DMS114 treated with DMSO at 0.1 percent for 48 hours (cell line): Measurements from ENCODE around the gene TMTC3.

Experiments
- DNase-seq: peaks from one replicate; lab custom pipeline; 2025; ENCODE audit not compliant: unreplicated experiment; lab: John Stamatoyannopoulos, UW

TMTC3 gene

GRCh38 chr12:88223519-88223918 lies 81.4 kb downstream of the TMTC3 start:
- no peak for DNase-seq

DNA sequence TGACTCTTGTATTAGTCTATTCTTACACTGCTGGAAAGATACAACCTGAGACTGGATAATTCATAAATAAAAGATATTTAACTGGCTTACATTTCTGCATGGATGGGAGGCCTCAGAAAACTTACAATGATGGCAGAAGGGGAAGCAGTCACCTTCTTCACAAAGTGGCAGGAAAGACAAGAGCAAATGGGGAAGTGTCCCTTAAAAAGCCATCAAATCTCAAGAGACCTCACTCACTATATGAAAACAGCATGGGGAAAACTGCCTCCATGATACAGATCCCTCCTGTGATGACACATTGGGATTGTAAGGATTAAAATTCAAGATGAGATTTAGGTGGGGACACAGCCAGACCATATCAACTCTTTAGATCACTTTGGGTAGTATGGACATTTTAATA lies 83.7 kb downstream of the TMTC3 start:
- DNase-seq, result no peak

GRCh38 chr12:88227263-88227662 lies 85.2 kb downstream of the TMTC3 start:
- no peak for DNase-seq

- DNase-seq, result no peak
Observed at GRCh38 chr12:88227871-88228270, 85.8 kb downstream of the TMTC3 start.

DNA sequence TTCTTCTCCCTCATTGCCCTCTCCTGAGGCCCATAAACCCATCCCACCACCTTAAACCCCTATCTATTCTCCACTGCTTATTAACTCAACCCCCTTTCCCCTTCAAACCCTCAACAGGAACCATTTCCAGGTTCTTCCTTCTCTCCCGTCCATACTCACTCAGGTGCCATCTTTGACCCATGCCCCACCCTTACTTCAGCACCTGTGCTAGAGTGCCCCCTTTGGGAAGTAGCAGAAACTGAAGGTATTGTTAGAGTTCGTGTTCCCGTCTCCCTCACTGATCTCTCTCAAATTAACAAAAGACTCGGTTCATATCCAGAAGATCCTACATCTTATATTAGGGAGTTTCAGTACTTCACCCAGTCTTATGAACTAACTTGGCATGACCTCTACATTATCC lies 86.6 kb downstream of the TMTC3 start:
- no peak for DNase-seq

DNA sequence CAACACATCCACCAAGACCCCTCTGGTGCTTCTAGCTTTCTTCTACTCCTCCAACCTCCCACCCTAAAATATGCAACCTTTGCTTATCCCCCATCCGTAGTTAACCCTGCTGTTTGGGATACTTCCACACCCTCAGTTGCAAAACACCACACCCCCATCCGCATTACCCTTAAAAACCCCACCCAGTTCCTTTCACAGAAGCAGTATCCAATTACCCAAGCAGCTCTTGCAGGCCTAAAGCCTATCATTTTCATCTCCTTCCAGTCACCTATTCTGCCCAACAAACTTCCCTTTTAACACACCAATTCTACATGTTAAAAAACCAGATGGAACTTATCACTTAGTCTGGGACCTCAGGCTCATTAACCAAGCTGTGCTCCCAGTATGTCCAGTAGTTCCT lies 88.2 kb downstream of the TMTC3 start:
- DNase-seq, result no peak

GRCh38 chr12:88235183-88235833 lies 93.2 kb downstream of the TMTC3 start:
- no peak for DNase-seq

- DNase-seq, result no peak
Observed at GRCh38 chr12:88237954-88238353, 95.8 kb downstream of the TMTC3 start.

GRCh38 chr12:88238406-88238805 lies 96.3 kb downstream of the TMTC3 start:
- no peak for DNase-seq

- DNase-seq, result no peak
Observed at GRCh38 chr12:88241862-88242570, 99.9 kb downstream of the TMTC3 start.

- DNase-seq, result no peak
Observed at GRCh38 chr12:88242571-88242925, 100.4 kb downstream of the TMTC3 start.

DNA sequence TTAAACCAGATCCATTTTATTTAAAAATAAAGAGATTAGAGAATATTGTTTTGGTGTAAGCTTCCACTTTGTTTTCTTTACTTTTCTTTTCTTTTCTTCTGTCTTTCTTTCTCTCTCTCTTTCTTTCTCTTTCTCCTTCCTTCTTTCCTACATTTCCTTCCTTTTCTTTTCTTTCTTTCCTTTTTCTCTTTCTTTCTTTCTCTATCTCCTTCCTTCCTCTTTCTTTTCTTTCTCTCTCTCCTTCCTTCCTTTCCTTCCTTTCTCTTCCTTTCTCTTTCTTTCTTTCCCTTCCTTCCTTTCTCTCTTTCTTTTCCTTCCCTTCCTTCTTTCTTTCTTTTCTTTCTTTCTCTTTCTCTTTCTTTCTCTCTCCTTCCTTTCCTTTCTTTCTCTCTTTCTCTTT lies 100.8 kb downstream of the TMTC3 start:
- DNase-seq, result no peak

- no peak for DNase-seq
Observed at GRCh38 chr12:88243982-88244381, 101.9 kb downstream of the TMTC3 start.

GRCh38 chr12:88245905-88246304 lies 103.8 kb downstream of the TMTC3 start:
- DNase-seq, result no peak

DNA sequence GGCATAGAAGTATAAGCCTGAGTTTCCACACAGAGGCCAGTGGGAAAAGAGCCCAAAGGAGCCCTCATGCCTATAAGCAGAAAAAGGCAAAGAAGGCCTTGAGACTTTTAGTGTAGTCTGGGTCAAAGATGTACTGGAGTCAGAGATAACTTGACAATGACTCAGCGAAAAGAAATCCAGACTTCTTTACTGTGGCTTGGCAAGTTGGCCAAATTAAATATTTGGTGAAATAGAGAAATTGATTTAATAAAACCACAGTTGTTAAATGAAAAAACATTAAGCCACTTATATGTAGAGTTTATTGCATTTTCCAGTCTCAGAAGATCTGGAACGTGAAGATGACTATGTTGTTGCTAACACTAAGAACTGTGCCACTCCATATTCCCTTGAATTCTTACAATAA lies 105.1 kb downstream of the TMTC3 start:
- no peak for DNase-seq

- no peak for DNase-seq
Observed at GRCh38 chr12:88248606-88249005, 106.5 kb downstream of the TMTC3 start.
